Lower leg skin (tissue), 4 donors: ENCODE data around the gene CACNB4. TPM values are rescaled to one million over a fixed set of nuclear protein-coding genes. Genes with fewer than 3 reads are reported as not detected.
A peak's percentile ranks its signal among the peaks of the same experiment; 100 is the strongest.

Experiments
- DNase-seq, 2 donors: peaks; one replicate each; pipeline ENCODE4 v3.0.0-alpha.2; 2019; ENCODE audit warnings: low spot score in 2 of 2
- H3K4me3 ChIP-seq: fragments of 200-600 bp; sonication (generic); 2 replicates; pipeline ENCODE4 v1.5.1; 2017; ENCODE audit warnings: mild to moderate bottlenecking, low read depth; ENCODE audit not compliant: poor library complexity, severe bottlenecking
- POLR2A ChIP-seq, 2 donors: fragments of 450-650 bp; IDR thresholded peaks; one replicate each; pipeline ENCODE4 v1.6.1; 2016 to 2017; ENCODE audit warnings: antibody characterized with exemption in 2 of 2, mild to moderate bottlenecking in 1 of 2, moderate library complexity in 1 of 2
- WGBS, 2 donors: methylation state at CpG; one replicate each; pipeline ENCODE4 v1.1.5; 2018; 5-methylcytosine and 5-hydroxymethylcytosine counted together
- intact Hi-C: fragments of 100-400 bp; cut with DNase I; formaldehyde crosslinking; loops from one replicate; pipeline ENCODE4 v1.15.0; 2023; ENCODE audit warnings: low total_unique reads
- total RNA-seq, 4 donors: library from RNA; depleted of rRNA; stranded (reverse); fragments of >200 nt; gene quantifications; one replicate each; pipeline ENCODE4 v1.1.0, GENCODE V29; 2016
- TF ChIP-seq, protein P1 (sequence below), 3 donors: fragments of 450-650 bp; IDR thresholded peaks; one replicate each; pipeline ENCODE4 v1.5.1; 2016; ENCODE audit warnings: antibody characterized with exemption in 3 of 3, mild to moderate bottlenecking in 3 of 3, moderate library complexity in 2 of 3

The CACNB4 gene
- total RNA-seq, 4 donors from 2014 or later = 2.4 to 6.3 (median 3.5) TPM

DNA sequence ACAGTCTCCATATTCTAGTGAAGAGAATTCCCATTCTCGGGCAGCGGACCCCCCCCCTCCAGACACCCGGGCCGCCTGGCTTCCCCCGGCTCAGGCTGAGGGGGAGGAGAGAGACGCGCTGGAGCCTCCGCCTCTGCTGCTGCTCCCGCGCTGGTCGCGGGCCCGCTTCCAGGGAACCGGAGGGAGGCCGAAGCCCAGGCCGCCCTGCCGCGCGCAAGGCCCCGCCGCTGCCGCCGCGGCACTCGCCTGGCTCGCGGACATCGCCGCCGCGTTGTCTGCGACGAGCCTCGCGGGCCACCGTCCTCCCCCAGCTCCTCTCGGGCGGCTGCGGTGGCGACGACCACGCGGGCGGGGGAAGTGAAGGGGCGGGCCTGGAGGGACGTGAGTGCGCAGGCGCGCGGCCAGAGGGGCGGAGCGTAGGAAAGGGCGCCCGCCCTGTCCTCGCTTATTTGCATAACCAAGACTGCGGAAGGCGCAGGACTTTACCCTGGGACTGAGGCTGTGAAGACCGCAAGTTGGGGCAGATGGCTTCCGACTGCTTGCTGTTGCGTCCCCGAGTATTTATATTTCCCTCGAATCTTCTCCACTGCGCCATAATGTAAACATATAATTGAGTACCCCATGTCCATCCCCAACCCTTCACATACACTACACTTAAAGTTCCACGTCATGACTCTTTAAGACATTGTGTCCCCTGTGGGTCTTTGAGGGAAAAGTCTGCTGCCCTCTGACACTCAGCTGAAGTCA lies 270.5 kb downstream of the CACNB4 start, which contains the start of gene ARL5A:
ARL5A (minus strand) TSS at position 279 of the 747 bp plus-strand sequence; CDS start at position 34, 245 bp downstream.
- DNase-seq = peak; percentile 95 to 99
- TF ChIP-seq, protein P1, sequence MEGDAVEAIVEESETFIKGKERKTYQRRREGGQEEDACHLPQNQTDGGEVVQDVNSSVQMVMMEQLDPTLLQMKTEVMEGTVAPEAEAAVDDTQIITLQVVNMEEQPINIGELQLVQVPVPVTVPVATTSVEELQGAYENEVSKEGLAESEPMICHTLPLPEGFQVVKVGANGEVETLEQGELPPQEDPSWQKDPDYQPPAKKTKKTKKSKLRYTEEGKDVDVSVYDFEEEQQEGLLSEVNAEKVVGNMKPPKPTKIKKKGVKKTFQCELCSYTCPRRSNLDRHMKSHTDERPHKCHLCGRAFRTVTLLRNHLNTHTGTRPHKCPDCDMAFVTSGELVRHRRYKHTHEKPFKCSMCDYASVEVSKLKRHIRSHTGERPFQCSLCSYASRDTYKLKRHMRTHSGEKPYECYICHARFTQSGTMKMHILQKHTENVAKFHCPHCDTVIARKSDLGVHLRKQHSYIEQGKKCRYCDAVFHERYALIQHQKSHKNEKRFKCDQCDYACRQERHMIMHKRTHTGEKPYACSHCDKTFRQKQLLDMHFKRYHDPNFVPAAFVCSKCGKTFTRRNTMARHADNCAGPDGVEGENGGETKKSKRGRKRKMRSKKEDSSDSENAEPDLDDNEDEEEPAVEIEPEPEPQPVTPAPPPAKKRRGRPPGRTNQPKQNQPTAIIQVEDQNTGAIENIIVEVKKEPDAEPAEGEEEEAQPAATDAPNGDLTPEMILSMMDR (IDR thresholded peaks at IDR 0.05) = no peak
- no peak for TF ChIP-seq POLR2A (IDR thresholded peaks at IDR 0.05)
- 0 to 1% methylated on average over 38 to 47 of the region's 64 CpGs for WGBS, 2 donors
- H3K4me3 ChIP-seq = peak within 1 kb of the TSS; percentile 81
- intact Hi-C loops = no loop called here

DNA sequence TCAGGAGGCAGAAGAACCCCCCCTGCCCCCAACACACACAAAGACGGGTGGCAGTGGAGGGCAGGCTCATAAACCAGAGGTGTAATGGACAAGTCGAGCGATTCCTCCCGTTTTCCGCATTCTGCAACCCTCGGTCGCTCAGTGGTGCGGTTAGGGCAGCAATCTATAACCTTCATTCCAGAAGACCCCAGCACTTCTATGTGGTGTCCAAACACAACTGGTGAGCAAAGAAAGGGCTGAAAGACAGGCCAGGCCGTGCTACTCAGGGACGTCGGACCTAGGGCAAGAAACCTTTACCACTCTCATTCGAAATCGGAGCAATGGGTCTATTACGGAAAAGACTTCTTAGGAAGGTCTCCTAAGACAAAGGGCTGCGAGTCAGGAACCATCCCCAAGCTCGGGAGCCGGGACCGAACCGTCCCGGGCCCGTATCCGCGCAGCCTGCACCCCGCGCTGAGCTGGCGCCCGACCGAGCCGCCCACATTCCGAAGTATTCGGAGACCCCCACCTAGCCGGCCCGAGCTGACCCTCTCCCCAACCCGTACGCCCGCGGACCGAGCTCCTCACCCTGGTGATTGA lies 271.2 kb downstream of the CACNB4 start:
- TF ChIP-seq POLR2A (IDR thresholded peaks at IDR 0.05) = no peak
- TF ChIP-seq, protein P1 (IDR thresholded peaks at IDR 0.05) = no peak
- WGBS, 2 donors = 0% methylated on average over 31 of the region's 38 CpGs
- intact Hi-C loops = no loop called here
- peak overlapping the region; percentile 81 for H3K4me3 ChIP-seq
- peak in 1 of 2 donors; percentile 87 for DNase-seq

DNA sequence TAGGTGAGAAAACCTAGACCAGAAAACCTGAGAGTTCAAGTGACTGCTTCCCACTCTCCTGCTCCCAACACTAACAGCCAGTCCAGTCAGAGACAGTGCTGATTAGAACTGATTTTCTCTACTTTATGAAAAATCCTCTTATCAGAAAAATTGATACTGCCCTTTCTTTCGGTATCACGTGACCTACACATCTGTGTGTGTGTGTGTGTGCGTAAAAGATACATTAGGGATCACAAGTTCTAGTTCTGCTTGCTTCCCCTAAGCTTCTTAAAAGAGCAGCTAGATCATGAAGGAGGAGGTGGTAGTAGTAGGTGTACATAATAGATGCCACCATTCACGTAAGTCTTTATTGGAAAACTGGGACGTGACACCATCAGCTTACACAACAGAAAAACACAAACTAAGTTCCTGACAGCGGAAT lies 272.1 kb downstream of the CACNB4 start:
- H3K4me3 ChIP-seq = no peak overlapping the region
- TF ChIP-seq, protein P1 (IDR thresholded peaks at IDR 0.05) = no peak
- no peak for TF ChIP-seq POLR2A (IDR thresholded peaks at IDR 0.05)
- WGBS, 2 donors = 23 to 29% methylated on average over 6 of the region's 6 CpGs
- intact Hi-C loops = no loop called here
- DNase-seq = no peak

DNA sequence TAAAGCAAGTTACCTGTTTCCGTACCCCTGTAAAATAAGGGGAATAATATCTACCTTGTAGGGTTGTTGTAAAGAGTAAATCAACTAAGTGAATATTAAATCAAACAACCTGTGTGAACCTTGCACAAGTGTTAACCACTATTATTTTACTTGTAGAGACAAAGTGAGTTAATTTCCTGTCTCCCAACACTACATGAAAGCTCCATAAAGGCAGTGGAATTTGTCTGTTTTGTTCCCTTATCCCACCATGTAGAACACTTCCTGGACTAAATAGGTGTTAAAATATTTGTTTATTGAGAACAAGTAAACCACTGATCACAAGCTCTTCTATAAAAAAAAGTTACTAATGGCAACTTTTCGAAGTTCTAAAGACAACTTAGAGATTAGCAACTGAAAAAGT lies 274.0 kb downstream of the CACNB4 start:
- TF ChIP-seq, protein P1 (IDR thresholded peaks at IDR 0.05) = no peak
- TF ChIP-seq POLR2A (IDR thresholded peaks at IDR 0.05) = no peak
- DNase-seq = no peak
- 60 to 63% methylated on average over 2 of the region's 2 CpGs for WGBS, 2 donors
- no peak overlapping the region for H3K4me3 ChIP-seq
- intact Hi-C loops = no loop called here

DNA sequence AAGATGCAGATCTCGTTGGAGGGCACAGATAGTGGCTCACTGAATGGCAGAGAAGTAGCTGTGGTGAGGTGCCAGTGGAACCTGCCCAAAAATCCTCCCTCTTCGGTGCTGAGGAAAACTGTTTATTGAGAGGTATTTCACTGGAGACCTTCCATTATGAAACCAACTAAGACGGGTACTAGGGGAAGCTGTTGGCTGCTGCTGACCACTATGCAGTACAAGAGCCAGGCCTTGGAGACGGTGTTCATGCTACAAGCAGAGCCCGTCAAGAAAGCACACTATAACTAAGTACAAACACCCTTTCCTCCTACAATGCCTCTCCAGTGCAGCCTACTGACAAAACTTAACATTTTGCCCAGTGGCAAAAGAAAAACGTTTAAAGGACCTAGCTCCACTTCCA lies 275.2 kb downstream of the CACNB4 start:
- no peak for DNase-seq
- WGBS, 2 donors = 36 to 37% methylated on average over 6 of the region's 6 CpGs
- no peak overlapping the region for H3K4me3 ChIP-seq
- intact Hi-C loops = no loop called here
- no peak for TF ChIP-seq POLR2A (IDR thresholded peaks at IDR 0.05)
- TF ChIP-seq, protein P1 (IDR thresholded peaks at IDR 0.05) = no peak
